ENCODE results near the gene POLR2F.

GRCh38 chr22:38012604-38013072 is 59.1 kb downstream of the POLR2F start:
- TF ChIP-seq, protein P1, sequence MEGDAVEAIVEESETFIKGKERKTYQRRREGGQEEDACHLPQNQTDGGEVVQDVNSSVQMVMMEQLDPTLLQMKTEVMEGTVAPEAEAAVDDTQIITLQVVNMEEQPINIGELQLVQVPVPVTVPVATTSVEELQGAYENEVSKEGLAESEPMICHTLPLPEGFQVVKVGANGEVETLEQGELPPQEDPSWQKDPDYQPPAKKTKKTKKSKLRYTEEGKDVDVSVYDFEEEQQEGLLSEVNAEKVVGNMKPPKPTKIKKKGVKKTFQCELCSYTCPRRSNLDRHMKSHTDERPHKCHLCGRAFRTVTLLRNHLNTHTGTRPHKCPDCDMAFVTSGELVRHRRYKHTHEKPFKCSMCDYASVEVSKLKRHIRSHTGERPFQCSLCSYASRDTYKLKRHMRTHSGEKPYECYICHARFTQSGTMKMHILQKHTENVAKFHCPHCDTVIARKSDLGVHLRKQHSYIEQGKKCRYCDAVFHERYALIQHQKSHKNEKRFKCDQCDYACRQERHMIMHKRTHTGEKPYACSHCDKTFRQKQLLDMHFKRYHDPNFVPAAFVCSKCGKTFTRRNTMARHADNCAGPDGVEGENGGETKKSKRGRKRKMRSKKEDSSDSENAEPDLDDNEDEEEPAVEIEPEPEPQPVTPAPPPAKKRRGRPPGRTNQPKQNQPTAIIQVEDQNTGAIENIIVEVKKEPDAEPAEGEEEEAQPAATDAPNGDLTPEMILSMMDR (IDR thresholded peaks at IDR 0.05; ENCODE audit: low read depth, low read length): no peak
- no peak for TF ChIP-seq EZH2phosphoT487 (IDR thresholded peaks at IDR 0.05; ENCODE audit: low read depth)
